Adrenal gland (tissue), 12 donors: ENCODE data around the gene HES5. TPM values are rescaled to one million over a fixed set of nuclear protein-coding genes. Genes with fewer than 3 reads are reported as not detected.

Source experiments
- DNase-seq, 7 donors: peaks; one replicate each; pipeline ENCODE4 v3.0.0-alpha.2; 2019 to 2020
- H3K27ac ChIP-seq, 5 donors: fragments of 200-600 bp; sonication (generic) in 4 of 5; 1 replicate in 3 of 5; 2 replicates in 2 of 5; pipeline versions ENCODE4 v1.5.1 to v1.8.0; 2016 to 2020; ENCODE audit warnings: mild to moderate bottlenecking in 1 of 5
- H3K27me3 ChIP-seq: fragments of 200-600 bp; 2 replicates; pipeline ENCODE4 v1.8.0; 2021
- H3K36me3 ChIP-seq, 2 donors: fragments of 200-600 bp; replicated peaks in 1 of 2; 1 replicate in 1 of 2; 2 replicates in 1 of 2; pipeline versions ENCODE4 v1.5.1 to v1.8.0; 2018 to 2022
- H3K4me1 ChIP-seq, 2 donors: fragments of 200-600 bp; replicated peaks in 1 of 2; 1 replicate in 1 of 2; 2 replicates in 1 of 2; pipeline versions ENCODE4 v1.5.1 to v1.8.0; 2018 to 2021
- H3K4me3 ChIP-seq, 4 donors: fragments of 200-600 bp; sonication (generic) in 3 of 4; one replicate each; pipeline ENCODE4 v1.5.1; 2016 to 2018
- H3K9me3 ChIP-seq, 3 donors: fragments of 200-600 bp; sonication (generic) in 1 of 3; replicated peaks in 1 of 3; 1 replicate in 2 of 3; 2 replicates in 1 of 3; pipeline versions ENCODE4 v1.5.1 to v1.8.0; 2016 to 2021
- POLR2A ChIP-seq, 2 donors: fragments of 450-650 bp; IDR thresholded peaks; one replicate each; pipeline ENCODE4 v1.6.1; 2017; ENCODE audit warnings: antibody characterized with exemption in 2 of 2, mild to moderate bottlenecking in 2 of 2, moderate library complexity in 1 of 2
- WGBS, 4 donors: extraction: QIAGEN DNeasy Blood & Tissue Kit in 2 of 4; methylation state at CpG; one replicate each; pipeline versions ENCODE4 v1.1.5 to v1.1.7; 2013 to 2017; 5-methylcytosine and 5-hydroxymethylcytosine counted together
- intact Hi-C, 2 donors: fragments of 100-400 bp; cut with DNase I; formaldehyde crosslinking; loops; one replicate each; pipeline versions ENCODE4 v1.14.1 to v1.15.0; 2022 to 2023
- polyA plus RNA-seq, 3 donors: library from polyadenylated mRNA; stranded (reverse); fragments of 200-250 nt in 2 of 3; fragments of 350-450 nt in 1 of 3; fragmentation: Illumina TruSeq in 1 of 3; extraction: RNeasy Lipid Tissue Mini Kit (QIAGEN cat#74804) in 1 of 3; gene quantifications; one replicate each; pipeline ENCODE4 v1.2.3, GENCODE V29; 2013 to 2014
- total RNA-seq, 9 donors: library from RNA; depleted of rRNA in 4 of 9; stranded (reverse); fragments of >200 nt in 4 of 9; fragments of 120-200 nt in 1 of 9; fragmentation: NEBNext Ultra II Directional in 1 of 9; extraction: Animal tissue kit (Norgen Biotek cat#: 25700) in 1 of 9; gene quantifications; one replicate each; pipeline versions ENCODE4 v1.1.0 to v1.2.4, GENCODE V29; 2013 to 2023
- TF ChIP-seq, protein P1 (sequence below), 6 experiments: fragments of 450-650 bp in 4 of 6; fragments of 200-600 bp in 2 of 6; sonication (generic) in 1 of 6; IDR thresholded peaks; 1 replicate in 5 of 6; 2 replicates in 1 of 6; pipeline versions ENCODE4 v1.5.1 to v1.8.0; 2016 to 2021; ENCODE audit warnings: antibody characterized with exemption in 6 of 6, mild to moderate bottlenecking in 2 of 6, moderate library complexity in 1 of 6
- donor health status: healthy with polysubstance abuse.
- donor health status: Bipolar disorder and iron deficiency.
- donor health status: DM: yes; HTN: yes; CAD: no.
- donor health status: DM: no; HTN: no; CAD: no.
- donor health status: DM: no; HTN: no; CAD: no.
- donor health status: DM: yes; HTN: yes; CAD: no.

HES5 gene
- total and polyA plus RNA-seq, 12 donors = 0.28 TPM; not detected in 11

DNA sequence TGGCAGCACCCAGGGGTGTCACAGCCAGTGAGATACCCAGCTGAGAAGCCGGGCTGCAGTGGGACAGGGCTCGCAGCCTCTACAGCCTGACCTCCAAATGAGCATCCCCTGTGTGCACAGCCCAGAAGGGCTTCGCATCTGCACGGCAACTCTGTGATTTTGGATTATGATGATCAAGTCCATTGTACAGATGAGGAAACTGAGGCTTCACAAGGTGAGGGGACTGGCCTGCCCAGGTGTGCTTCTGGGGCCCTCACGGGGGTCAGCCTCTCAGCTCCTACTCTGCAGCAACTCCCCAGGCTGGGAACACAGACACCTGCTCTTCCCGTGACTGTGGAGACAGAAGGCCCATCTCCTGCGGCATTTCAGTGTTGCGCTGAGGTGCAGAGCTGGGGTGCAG lies 8.8 kb upstream of the HES5 start:
- H3K4me1 ChIP-seq = no peaks in the 10 kb centered on the region
- H3K27ac ChIP-seq = no peak overlapping the region
- intact Hi-C loops = no loop called here
- no peak for DNase-seq
- H3K4me3 ChIP-seq = no peak overlapping the region
- 80 to 95% (median 92%) methylated on average over 1 to 8 of the region's 8 CpGs for WGBS, 4 donors
- TF ChIP-seq, protein P1, sequence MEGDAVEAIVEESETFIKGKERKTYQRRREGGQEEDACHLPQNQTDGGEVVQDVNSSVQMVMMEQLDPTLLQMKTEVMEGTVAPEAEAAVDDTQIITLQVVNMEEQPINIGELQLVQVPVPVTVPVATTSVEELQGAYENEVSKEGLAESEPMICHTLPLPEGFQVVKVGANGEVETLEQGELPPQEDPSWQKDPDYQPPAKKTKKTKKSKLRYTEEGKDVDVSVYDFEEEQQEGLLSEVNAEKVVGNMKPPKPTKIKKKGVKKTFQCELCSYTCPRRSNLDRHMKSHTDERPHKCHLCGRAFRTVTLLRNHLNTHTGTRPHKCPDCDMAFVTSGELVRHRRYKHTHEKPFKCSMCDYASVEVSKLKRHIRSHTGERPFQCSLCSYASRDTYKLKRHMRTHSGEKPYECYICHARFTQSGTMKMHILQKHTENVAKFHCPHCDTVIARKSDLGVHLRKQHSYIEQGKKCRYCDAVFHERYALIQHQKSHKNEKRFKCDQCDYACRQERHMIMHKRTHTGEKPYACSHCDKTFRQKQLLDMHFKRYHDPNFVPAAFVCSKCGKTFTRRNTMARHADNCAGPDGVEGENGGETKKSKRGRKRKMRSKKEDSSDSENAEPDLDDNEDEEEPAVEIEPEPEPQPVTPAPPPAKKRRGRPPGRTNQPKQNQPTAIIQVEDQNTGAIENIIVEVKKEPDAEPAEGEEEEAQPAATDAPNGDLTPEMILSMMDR (IDR thresholded peaks at IDR 0.05) = no peak
- TF ChIP-seq POLR2A (IDR thresholded peaks at IDR 0.05) = no peak
- no peaks in the 10 kb centered on the region for H3K36me3 ChIP-seq
- peaks cover 11% of the 10 kb centered on the region for H3K27me3 ChIP-seq
- no peaks in the 10 kb centered on the region for H3K9me3 ChIP-seq

DNA sequence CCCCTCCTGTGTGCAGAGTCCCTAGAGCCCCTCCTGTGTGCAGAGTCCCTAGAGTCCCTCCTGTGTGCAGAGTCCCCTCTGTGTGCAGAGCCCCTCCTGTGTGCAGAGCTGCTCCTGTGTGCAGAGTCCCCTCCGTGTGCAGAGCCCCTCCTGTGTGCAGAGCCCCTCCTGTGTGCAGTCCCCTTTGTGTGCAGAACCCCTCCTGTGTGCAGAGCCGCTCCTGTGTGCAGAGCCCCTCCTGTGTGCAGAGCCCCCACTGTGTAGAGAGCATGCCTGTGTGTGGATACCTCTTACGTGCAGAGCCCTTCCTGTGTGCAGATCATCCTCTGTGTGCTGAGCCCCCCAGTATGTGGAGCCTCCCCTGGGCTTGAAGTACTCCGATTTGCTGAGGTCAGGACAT lies 8.3 kb upstream of the HES5 start:
- H3K27ac ChIP-seq = no peak overlapping the region
- no peaks in the 10 kb centered on the region for H3K9me3 ChIP-seq
- peaks cover 11% of the 10 kb centered on the region for H3K27me3 ChIP-seq
- no peak overlapping the region for H3K4me3 ChIP-seq
- intact Hi-C loops = no loop called here
- 89 to 95% (median 91%) methylated on average over 3 to 4 of the region's 4 CpGs for WGBS, 4 donors
- no peaks in the 10 kb centered on the region for H3K36me3 ChIP-seq
- no peaks in the 10 kb centered on the region for H3K4me1 ChIP-seq
- no peak for DNase-seq
- TF ChIP-seq POLR2A (IDR thresholded peaks at IDR 0.05) = no peak
- TF ChIP-seq, protein P1 (IDR thresholded peaks at IDR 0.05) = no peak

DNA sequence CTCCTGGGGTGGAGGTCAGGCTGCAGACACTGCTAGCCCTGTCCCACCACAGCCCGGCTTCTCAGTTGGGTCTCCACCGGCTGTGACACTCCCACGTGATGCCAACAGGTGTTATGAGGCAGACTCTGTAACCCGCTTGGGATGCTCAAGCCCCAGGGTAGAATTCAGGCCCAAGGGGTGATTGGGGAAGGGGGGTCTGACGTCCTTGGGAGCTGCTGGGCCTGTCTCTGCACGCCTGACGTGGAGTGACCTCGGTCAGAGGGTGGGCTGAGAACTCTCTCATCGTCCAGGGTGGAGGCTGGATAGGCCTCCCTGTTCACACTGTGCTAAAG lies 7.7 kb upstream of the HES5 start:
- intact Hi-C loops = no loop called here
- no peak overlapping the region for H3K27ac ChIP-seq
- no peak overlapping the region for H3K4me3 ChIP-seq
- 66 to 100% (median 81%) methylated on average over 2 to 9 of the region's 9 CpGs for WGBS, 4 donors
- no peak for DNase-seq
- TF ChIP-seq, protein P1 (IDR thresholded peaks at IDR 0.05) = no peak
- TF ChIP-seq POLR2A (IDR thresholded peaks at IDR 0.05) = no peak
- H3K36me3 ChIP-seq = no peaks in the 10 kb centered on the region
- H3K27me3 ChIP-seq = peaks cover 15% of the 10 kb centered on the region
- H3K9me3 ChIP-seq = no peaks in the 10 kb centered on the region
- H3K4me1 ChIP-seq = no peaks in the 10 kb centered on the region

DNA sequence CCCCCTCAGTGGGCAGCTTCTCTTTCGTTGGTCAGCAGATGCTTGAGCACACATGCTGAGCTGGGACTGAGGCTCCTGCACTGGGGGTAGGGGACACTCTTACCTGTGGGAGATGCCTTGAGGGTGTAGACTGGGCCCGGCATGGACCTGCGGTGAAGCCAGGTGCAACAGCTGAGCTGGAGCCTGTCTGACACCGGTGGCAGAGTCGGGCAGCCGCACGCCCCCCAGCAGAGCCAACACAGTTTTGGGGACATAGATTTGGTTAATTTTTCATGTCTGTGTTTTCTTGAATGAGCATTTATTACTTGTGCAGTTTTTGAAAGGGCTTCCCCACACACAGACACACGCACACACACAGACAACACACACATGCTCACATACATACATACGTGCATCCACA lies 5.9 kb upstream of the HES5 start:
- intact Hi-C loops = no loop called here
- 83 to 90% (median 86%) methylated on average over 7 to 9 of the region's 9 CpGs for WGBS, 4 donors
- H3K9me3 ChIP-seq = no peaks in the 10 kb centered on the region
- TF ChIP-seq, protein P1 (IDR thresholded peaks at IDR 0.05) = no peak
- TF ChIP-seq POLR2A (IDR thresholded peaks at IDR 0.05) = no peak
- H3K36me3 ChIP-seq = no peaks in the 10 kb centered on the region
- H3K27ac ChIP-seq = no peak overlapping the region
- H3K4me3 ChIP-seq = no peak overlapping the region
- DNase-seq = no peak
- H3K27me3 ChIP-seq = peaks cover 32% of the 10 kb centered on the region
- H3K4me1 ChIP-seq = peaks cover 0 to under 1% of the 10 kb centered on the region in 2 donors
